Measurements from ENCODE around the gene PRSS38. TPM values are rescaled to one million over a fixed set of nuclear protein-coding genes. Genes with fewer than 3 reads are reported as not detected.

PRSS38 gene
- total and polyA plus RNA-seq, 4 donors = not detected

DNA sequence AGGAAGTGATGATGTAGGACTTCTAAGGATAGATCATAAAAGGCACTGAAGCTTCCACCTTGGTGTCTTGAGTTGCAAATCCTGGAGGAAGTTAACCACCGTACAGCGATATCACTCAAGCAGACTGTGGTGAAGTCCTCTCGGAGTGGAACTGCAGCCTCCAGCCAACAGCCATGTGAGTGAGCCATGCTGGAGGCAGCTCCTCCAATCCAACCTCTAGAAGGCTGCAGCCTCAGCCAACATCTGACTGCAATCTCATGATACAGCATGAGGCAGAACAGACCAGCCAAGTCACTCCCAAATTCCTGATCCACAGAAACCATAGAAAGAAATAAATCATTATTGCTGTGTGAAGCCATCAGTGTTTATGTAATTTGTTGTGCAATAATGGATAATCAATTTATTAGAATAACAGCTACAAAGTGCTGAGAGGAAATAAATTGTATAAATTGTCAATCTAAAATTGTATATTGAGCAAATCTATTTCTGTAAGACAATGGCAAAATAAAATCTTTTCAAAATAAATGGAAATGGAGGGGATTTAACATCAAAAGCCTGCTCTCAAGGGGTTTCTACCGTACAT is 65.0 kb downstream of the PRSS38 start:
- Histone ChIP-seq H3K27me3 (ENCODE audit: control insufficient read depth in 3 of 3, insufficient read depth in 3 of 3, low read length in 2 of 3) (peaks cover 0 to 3% (median 0%) of the 10 kb centered on the region in 3 donors), H3K9me3 (ENCODE audit: control insufficient read depth in 4 of 4, insufficient read depth in 3 of 4, low read length in 3 of 4) (peaks cover 0 to 2% (median 0%) of the 10 kb centered on the region in 4 donors), H3K36me3 (ENCODE audit: control insufficient read depth in 4 of 4, insufficient read depth in 4 of 4, low read length in 4 of 4) (no peaks in the 10 kb centered on the region), H3K27ac (ENCODE audit: low read depth in 1 of 2, low read length in 1 of 2) (no peak overlapping the region), H3K9ac (ENCODE audit: insufficient read depth in 1 of 2, low read length in 2 of 2) (no peak overlapping the region), H3K4me3 (no peak overlapping the region), H3K4me1 (ENCODE audit: control insufficient read depth in 5 of 5, insufficient read depth in 5 of 5, low read length in 5 of 5) (peaks cover 0 to 3% (median 0%) of the 10 kb centered on the region in 5 donors)
- TF ChIP-seq, protein P1, sequence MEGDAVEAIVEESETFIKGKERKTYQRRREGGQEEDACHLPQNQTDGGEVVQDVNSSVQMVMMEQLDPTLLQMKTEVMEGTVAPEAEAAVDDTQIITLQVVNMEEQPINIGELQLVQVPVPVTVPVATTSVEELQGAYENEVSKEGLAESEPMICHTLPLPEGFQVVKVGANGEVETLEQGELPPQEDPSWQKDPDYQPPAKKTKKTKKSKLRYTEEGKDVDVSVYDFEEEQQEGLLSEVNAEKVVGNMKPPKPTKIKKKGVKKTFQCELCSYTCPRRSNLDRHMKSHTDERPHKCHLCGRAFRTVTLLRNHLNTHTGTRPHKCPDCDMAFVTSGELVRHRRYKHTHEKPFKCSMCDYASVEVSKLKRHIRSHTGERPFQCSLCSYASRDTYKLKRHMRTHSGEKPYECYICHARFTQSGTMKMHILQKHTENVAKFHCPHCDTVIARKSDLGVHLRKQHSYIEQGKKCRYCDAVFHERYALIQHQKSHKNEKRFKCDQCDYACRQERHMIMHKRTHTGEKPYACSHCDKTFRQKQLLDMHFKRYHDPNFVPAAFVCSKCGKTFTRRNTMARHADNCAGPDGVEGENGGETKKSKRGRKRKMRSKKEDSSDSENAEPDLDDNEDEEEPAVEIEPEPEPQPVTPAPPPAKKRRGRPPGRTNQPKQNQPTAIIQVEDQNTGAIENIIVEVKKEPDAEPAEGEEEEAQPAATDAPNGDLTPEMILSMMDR (IDR thresholded peaks at IDR 0.05; ENCODE audit: control extremely low read depth, extremely low read depth) = no peak
- ATAC-seq (ENCODE audit: insufficient read depth, low FRiP score) (no peak), DNase-seq (no peak)
- 74 to 91% methylated on average over 4 of the region's 4 CpGs for WGBS, 2 donors

DNA sequence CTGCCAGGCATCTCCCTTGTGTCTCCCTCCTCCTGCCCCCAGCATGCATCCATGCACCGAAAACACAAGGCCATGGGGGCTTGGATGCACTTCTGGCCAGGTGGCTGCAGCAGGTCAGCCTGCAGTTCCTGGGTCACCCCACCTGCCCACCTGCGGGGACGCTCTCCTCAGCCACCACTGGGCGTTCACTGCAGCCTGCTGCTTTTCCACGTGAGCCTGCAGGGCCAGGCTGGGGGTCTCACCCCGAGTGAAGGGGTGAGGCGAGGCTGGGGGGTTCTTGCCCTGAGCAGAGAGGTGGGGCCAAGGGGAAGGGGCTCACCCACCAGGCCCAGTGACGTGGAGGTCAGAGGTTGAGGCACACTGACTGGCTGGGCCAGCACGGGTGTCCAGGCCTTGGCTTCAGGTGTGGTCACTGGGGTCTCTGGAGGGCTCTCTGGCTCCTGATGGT is 67.6 kb downstream of the PRSS38 start:
- Histone ChIP-seq H3K9me3 (ENCODE audit: control insufficient read depth in 4 of 4, insufficient read depth in 3 of 4, low read length in 3 of 4) (peaks cover 0 to 2% (median 0%) of the 10 kb centered on the region in 4 donors), H3K36me3 (ENCODE audit: control insufficient read depth in 4 of 4, insufficient read depth in 4 of 4, low read length in 4 of 4) (no peaks in the 10 kb centered on the region), H3K27me3 (ENCODE audit: control insufficient read depth in 3 of 3, insufficient read depth in 3 of 3, low read length in 2 of 3) (peaks cover 0 to 3% (median 0%) of the 10 kb centered on the region in 3 donors), H3K27ac (ENCODE audit: low read depth in 1 of 2, low read length in 1 of 2) (no peak overlapping the region), H3K9ac (ENCODE audit: insufficient read depth in 1 of 2, low read length in 2 of 2) (no peak overlapping the region), H3K4me1 (ENCODE audit: control insufficient read depth in 5 of 5, insufficient read depth in 5 of 5, low read length in 5 of 5) (peaks cover 0 to 12% (median 10%) of the 10 kb centered on the region in 5 donors), H3K4me3 (no peak overlapping the region)
- ATAC-seq (ENCODE audit: insufficient read depth, low FRiP score) = no peak
- WGBS, 2 donors = 92% methylated on average over 9 of the region's 9 CpGs
- no peak for DNase-seq
- TF ChIP-seq, protein P1 (IDR thresholded peaks at IDR 0.05; ENCODE audit: control extremely low read depth, extremely low read depth) = no peak

DNA sequence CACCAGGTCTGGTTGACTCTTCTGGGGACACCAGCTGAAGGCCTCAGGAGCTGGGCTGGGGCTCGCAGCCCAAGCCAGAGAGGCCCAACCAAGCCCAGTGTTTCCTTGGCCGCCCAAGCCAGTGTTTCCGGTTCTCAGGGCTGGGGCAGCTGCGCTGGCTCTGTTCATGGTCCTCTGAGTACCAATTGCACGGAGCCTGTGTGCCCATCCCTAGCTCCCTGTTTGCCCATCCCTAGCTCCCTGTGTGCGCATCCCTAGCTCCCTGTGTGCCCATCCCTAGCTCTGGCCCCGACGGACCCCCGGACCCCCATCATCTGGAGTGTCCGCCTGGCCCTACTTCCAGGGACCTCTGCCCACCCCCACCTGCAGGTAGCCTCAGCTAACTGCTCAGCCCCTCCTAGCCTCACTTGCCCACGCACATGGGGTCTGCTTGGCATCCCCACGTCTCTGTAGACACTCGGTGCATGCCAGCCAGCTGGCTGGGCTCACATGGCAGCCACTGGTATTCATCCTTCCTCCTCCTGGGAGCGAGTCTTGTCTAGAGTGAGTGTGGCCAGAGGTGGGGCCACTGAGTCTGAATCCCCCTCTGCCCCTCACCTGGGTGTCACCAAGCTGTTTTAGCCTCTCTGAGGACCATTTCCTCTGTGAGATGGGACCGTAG is 68.3 kb downstream of the PRSS38 start:
- 94 to 95% methylated on average over 15 of the region's 15 CpGs for WGBS, 2 donors
- H3K27ac ChIP-seq (ENCODE audit: low read depth in 1 of 2, low read length in 1 of 2) = no peak overlapping the region
- peaks cover 0 to 12% (median 10%) of the 10 kb centered on the region in 5 donors for H3K4me1 ChIP-seq (ENCODE audit: control insufficient read depth in 5 of 5, insufficient read depth in 5 of 5, low read length in 5 of 5)
- H3K9ac ChIP-seq (ENCODE audit: insufficient read depth in 1 of 2, low read length in 2 of 2) = no peak overlapping the region
- TF ChIP-seq, protein P1 (IDR thresholded peaks at IDR 0.05; ENCODE audit: control extremely low read depth, extremely low read depth) = no peak
- ATAC-seq (ENCODE audit: insufficient read depth, low FRiP score) (no peak), DNase-seq (no peak)
- no peaks in the 10 kb centered on the region for H3K36me3 ChIP-seq (ENCODE audit: control insufficient read depth in 4 of 4, insufficient read depth in 4 of 4, low read length in 4 of 4)
- peaks cover 0 to 2% (median 0%) of the 10 kb centered on the region in 4 donors for H3K9me3 ChIP-seq (ENCODE audit: control insufficient read depth in 4 of 4, insufficient read depth in 3 of 4, low read length in 3 of 4)
- H3K4me3 ChIP-seq = no peak overlapping the region
- H3K27me3 ChIP-seq (ENCODE audit: control insufficient read depth in 3 of 3, insufficient read depth in 3 of 3, low read length in 2 of 3) = peaks cover 0 to 3% (median 0%) of the 10 kb centered on the region in 3 donors

Measured in lung (tissue), 12 donors.